HG03025 (cell line): ENCODE data around the gene GCK.

ENCODE experiments used
- ATAC-seq: cut with Tn5 transposase; IDR thresholded peaks from one replicate; pipeline ENCODE4 v1.9.1; 2021; ENCODE audit warnings: mild to moderate bottlenecking, moderate library complexity; ENCODE audit not compliant: unreplicated experiment, low FRiP score

Gene GCK

DNA sequence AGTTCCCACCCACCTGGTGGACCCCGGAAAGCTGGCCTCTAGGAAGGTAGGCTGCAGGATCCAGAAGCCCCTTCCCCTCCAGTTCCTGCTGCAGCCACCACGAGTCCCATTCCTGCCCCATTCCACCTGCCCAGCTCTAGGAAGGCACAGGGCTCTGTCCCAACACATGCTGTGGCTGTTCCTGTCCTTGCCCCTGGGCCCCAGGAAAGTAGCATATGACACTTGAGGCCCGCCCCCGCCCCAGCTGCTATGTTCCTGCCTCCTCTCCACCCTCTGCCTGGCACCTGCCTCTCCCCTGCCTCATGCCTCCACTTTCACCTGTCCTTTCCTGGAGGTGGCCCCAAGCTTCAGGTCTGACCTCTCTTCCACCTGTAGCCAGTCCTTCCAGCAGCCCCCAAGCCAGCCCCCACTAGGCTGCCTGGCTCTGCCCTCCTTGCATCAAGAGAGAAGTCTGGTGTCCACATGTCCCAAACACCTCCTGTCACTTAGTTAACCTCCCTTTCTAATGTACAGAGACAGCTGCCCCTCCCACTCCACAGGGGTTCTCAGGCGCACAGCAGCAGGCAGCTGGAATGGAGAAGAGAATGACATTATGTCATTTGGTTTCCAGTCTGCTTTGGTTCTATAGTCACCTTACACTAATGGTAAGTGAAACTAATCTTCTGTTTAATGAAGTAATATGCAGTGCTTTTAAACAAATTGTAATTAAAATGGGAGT, 34.3 kb upstream of the GCK start:
- no peak for ATAC-seq

GRCh38 chr7:44222776-44223261, 33.6 kb upstream of the GCK start:
- ATAC-seq: no peak

DNA sequence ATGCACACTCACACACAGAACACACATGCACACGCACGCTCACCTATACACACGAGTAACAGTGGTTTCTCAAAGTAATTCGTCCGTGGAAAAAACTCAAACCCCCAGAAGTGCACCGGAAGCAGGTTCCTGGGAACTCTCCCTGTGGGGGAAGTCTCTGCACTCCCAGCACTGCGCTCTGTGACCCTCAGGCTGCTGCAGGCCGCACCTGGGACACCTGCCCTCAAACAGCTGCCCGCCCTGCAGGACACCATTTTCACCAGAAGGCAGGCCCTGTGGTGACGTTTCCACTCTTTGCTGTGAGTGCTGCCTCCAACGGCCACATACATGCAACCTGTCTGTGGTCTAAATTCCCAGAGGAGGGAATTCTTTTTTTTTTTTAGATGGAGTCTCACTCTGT, 32.8 kb upstream of the GCK start:
- ATAC-seq: no peak

DNA sequence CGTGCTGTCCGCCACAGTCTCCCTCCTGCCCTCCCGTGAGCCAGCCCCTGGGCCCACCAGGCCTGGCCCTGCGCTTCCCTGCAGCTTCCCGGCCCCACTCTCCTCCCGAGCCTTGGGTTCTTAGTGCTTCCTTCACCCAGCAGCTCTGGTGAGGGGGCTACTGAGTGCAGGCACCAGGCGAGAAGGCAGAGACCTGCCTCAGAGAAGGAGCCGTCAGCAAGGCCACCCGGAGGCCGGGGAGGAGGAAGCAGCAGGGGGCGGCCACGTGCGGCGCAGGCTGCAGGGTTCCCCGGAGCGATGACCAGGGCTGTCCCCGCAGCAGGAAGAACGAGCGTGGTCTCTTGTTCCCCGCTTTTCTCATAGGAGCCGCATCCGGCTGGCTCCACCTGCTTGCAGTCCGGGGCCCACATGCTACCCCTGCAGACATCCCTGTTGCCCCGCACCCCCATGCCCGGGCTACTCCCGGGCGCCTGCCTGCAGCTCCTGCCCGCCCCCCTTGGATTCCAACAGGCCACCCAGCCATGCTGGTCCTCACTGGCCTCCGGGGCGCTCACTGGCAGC, 32.1 kb upstream of the GCK start:
- ATAC-seq: no peak

DNA sequence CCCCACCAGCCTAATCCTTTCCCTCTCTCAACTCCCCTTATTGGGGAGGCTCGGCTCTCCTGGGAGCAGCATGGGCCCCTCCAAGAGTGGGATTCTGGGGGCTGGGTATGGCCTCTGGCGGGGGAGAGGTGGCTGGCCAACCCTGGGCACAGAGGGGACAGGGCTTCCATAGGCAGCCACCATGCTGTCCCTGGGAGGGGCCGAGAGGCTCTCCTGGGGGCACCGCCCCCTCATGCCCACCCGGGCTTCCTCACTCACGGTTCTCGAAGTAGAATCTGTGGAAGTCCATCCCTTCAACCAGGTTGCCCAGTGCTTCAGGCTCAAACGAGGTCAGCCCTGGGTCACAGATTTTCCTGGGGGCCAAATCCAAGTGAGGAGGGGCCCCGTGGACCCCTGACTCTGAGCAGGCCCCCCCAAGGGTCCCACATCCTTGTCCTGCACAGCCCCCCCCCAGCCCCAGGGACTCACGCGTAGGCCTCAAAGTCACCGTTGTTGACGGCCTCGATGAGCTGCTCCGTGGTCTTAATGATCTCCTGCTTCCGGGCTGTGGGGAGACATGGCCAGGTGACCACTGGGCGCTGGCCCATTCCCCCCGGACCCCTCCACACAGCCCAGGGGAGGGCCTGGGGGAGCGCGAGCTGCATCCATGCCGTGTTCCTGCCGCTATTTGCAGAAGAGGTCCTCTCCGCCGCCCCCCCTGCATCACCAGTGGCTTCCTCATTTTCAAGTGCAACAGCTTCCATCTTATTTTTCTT, 31.3 kb upstream of the GCK start:
- ATAC-seq: no peak

- ATAC-seq: no peak
Observed at GRCh38 chr7:44220046-44220357, 30.8 kb upstream of the GCK start.

GRCh38 chr7:44219371-44220045, 30.3 kb upstream of the GCK start:
- ATAC-seq: no peak

GRCh38 chr7:44218418-44219201, 29.4 kb upstream of the GCK start:
- no peak for ATAC-seq

- no peak for ATAC-seq
Observed at GRCh38 chr7:44217852-44218402, 28.7 kb upstream of the GCK start.

DNA sequence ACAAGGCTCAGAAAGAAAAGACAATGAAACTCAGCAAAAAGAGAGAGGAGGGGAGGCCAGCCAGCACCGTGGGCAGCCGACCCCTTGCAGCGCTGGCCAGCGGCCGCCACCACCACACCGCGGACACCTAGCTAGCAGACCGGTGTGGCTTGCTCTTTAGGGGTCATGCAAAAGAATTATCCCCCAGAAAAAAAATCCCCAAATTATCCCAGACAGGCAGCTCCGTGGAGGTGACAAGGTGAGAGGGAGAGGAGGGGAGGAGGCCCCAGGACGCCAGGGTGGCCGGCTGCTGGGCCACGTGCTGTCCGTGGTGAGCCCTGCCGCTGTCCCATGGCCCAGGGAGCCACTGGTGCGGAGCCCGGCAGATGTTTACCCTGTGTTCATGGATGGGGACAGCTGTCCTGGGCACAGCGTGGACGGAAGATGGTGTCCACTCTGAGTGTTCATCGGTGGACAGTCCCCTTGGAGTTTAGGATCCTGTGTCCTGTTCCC, 28.0 kb upstream of the GCK start:
- ATAC-seq: no peak

DNA sequence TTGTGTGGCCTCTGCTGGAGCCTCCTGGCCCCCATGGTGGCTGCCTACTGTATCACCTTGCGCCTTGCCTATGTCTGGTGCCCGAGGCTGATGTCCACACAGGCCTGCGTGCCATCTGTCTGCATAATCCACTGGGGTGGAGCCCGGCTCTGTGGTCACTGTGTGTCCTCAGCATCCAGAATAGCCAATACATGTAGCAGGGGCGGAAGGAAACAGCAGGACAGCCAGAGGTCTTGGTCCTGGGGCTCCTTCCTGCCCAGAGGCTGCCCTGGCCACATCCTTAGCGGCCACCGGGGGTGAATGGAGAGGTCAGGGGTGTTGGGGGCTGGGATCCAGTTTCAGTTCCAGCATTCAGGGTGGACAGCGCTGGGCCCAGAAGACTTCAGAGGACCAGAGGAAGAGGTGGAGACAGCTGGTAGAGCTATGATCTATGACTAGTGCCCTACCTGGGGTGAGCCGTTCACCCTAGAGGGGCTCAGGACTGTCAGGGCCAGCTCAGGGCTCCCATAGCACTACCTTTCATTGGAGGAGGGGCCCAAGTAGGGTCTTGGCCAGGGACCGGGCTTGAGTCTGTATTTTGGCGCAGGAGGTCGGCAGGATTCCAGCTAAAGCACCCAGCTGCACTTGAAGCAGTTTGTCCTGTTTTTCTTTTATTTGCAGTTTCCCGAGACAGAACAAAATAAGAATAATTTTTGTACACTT, 27.4 kb upstream of the GCK start:
- no peak for ATAC-seq

- no peak for ATAC-seq
Observed at GRCh38 chr7:44216019-44216418, 26.8 kb upstream of the GCK start.

- no peak for ATAC-seq
Observed at GRCh38 chr7:44215531-44215930, 26.3 kb upstream of the GCK start.

DNA sequence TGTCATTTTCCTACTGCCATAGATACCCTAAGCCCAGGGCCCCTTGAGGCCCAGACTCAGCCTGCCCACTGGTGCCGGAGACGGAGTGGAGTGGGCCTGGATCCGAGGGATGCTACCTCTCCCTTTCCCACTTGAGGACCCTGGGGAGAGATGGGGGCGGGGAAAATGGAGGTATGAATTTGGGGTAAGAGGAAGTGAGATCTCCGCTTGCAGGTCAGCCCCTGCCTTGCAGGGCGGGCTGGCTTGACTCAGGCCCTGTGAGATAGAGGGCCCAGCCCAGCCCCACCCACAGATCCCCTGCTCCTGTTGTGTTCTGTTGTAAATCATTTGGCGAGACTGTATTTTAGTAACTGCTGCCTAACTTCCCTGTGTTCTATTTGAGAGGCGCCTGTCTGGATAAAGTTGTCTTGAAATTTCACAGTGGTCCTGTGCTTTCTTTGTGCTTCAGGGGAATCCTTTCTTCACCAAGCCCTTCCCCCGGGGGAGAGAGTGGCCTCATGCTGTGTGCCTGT, 24.7 kb upstream of the GCK start:
- no peak for ATAC-seq

DNA sequence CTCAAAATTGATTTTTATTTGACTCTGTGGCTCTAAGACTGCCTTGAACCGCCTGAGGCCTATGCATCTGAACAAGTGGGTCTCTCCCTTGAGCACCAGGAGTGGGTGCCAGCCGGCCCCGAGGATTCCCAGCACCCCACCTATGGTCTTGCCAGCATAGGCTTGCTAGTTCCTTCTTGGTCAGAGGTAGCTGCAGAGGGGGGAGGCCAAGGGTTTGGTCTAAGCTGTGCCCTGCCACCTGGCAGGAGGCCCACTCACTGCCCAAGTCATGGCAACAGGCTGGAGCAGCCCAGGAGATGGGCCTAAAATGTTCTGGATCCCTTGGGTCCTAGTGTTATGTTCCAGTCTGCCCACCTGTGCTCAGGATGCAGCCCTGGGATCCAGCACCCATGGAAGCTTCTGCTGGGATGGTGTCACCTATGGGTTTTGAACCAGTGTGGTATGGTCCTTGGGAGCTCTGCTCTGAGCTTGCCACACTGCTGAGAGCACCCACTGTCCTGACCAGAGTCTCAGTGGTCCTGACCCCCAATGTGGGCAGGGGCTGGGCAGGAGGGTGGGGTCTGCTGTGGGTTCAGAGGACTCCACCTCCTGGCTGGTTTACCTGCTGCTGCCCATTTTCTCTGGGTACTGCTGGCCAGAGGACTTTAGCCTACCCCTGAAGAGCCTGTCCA, 24.1 kb upstream of the GCK start:
- no peak for ATAC-seq

DNA sequence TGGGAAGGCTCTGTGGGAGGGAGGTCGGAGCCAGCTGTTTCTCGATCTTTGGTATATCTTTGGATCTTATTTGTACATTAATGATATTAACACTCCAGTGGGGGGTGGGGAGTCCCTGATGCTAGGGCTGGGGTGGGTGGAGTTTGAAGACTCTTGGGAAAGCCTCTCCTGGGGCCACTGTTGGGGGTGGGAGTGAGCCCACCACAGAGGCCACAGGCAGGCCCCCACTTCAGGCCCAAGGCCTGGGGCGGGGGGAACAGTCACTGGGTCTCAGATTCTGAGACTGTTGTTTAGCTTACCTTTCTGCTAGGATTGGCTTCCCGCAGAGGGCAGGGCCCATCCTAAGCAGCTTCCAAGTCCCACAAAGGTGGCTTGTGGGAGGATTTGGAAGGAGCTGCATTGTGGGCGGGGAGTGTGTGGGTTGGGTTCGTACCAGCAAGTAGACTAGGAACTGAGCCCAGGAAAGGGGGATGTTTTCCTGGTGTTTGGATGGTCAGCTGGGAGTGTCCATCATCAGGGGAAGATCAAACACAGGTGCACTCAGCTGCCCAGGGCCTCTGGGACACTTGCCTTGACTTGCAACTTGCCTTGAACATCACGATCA, 23.4 kb upstream of the GCK start:
- no peak for ATAC-seq

DNA sequence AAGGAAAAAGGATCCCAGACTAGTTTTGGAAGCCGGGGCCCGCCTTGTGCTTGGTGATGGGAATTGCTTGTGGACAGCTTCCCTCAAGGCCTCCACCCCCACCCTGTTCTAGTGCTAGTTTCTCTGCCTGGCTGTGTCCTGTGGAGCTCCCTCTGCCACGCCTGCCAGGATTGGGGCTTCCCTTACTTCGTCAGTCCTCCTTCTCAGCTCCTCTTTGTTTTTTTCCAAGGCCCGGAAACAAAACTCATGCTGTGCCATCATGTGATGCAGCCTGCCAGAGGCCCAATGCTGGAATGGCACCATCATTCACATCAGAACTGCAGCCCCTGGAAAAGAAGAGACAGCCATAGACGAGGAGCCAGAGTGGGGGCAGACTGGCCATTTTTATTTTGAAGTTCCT, 22.8 kb upstream of the GCK start:
- ATAC-seq: no peak

GRCh38 chr7:44211126-44211675, 22.0 kb upstream of the GCK start:
- no peak for ATAC-seq
